Activated CD8-positive, alpha-beta memory T cell treated with anti-CD3 and anti-CD28 coated beads, Interleukin-2, amount 50 U/mL, for 1 hour (primary cell): ENCODE results near the gene MAP3K20.
"Not testable (repeated sequence)": the region's sequence is repeated elsewhere in the genome, so short reads cannot be mapped to it uniquely, and the experiment has no call there.

Source experiments
- DNase-seq: peaks from one replicate; pipeline ENCODE4 v3.0.0-alpha.2; 2020; ENCODE audit errors: extremely low read depth

Gene MAP3K20

GRCh38 chr2:173235947-173236803 lies 160.5 kb downstream of the MAP3K20 start:
- no peak for DNase-seq

GRCh38 chr2:173238385-173238784 lies 162.7 kb downstream of the MAP3K20 start:
- DNase-seq: no peak

GRCh38 chr2:173238831-173239230 lies 163.2 kb downstream of the MAP3K20 start:
- DNase-seq: no peak

GRCh38 chr2:173239644-173240043 lies 164.0 kb downstream of the MAP3K20 start:
- DNase-seq: no peak

GRCh38 chr2:173240083-173240482 lies 164.4 kb downstream of the MAP3K20 start:
- DNase-seq: no peak

- no peak for DNase-seq
Measured at GRCh38 chr2:173241643-173242042, 166.0 kb downstream of the MAP3K20 start.

- no peak for DNase-seq
Measured at GRCh38 chr2:173247156-173247555, 171.5 kb downstream of the MAP3K20 start.

- no peak for DNase-seq
Measured at GRCh38 chr2:173248381-173248780, 172.7 kb downstream of the MAP3K20 start.

- no peak for DNase-seq
Measured at GRCh38 chr2:173249661-173250641, 174.3 kb downstream of the MAP3K20 start.

- no peak for DNase-seq
Measured at GRCh38 chr2:173251225-173251624, 175.6 kb downstream of the MAP3K20 start.

- DNase-seq: no peak
Measured at GRCh38 chr2:173252581-173252980, 176.9 kb downstream of the MAP3K20 start.

- DNase-seq: no peak
Measured at GRCh38 chr2:173254659-173255058, 179.0 kb downstream of the MAP3K20 start.

- no peak for DNase-seq
Measured at GRCh38 chr2:173258701-173259100, 183.1 kb downstream of the MAP3K20 start.

GRCh38 chr2:173262356-173262755 lies 186.7 kb downstream of the MAP3K20 start:
- DNase-seq: not testable (repeated sequence)

- DNase-seq: no peak
Measured at GRCh38 chr2:173264151-173264550, 188.5 kb downstream of the MAP3K20 start.

- DNase-seq: no peak
Measured at GRCh38 chr2:173264603-173265366, 189.1 kb downstream of the MAP3K20 start.

- DNase-seq: no peak
Measured at GRCh38 chr2:173271135-173271534, 195.5 kb downstream of the MAP3K20 start.

GRCh38 chr2:173271825-173272224 lies 196.2 kb downstream of the MAP3K20 start:
- no peak for DNase-seq

- DNase-seq: no peak
Measured at GRCh38 chr2:173272849-173273248, 197.2 kb downstream of the MAP3K20 start.

GRCh38 chr2:173278794-173279526 lies 203.3 kb downstream of the MAP3K20 start:
- DNase-seq: no peak

- no peak for DNase-seq
Measured at GRCh38 chr2:173279527-173279868, 203.9 kb downstream of the MAP3K20 start.
